WTC11 (cell line): Measurements from ENCODE around the gene SRSF9. TPM values are rescaled to one million over a fixed set of nuclear protein-coding genes. Genes with fewer than 3 reads are reported as not detected.

Experiments used
- ATAC-seq: fragments of 200-7000 bp; cut with Tn5 transposase; 2 replicates; pipeline ENCODE4 v1.10.0; 2021; ENCODE audit warnings: mild to moderate bottlenecking, moderate library complexity
- CTCF ChIA-PET: fragments of 300-600 bp; sonication (Branson Sonifier 250); formaldehyde crosslinking; loops from one replicate; lab custom pipeline; 2021; ENCODE audit warnings: antibody characterized with exemption; lab: Charles Lee
- POLR2A ChIA-PET: fragments of 350-600 bp; sonication (Branson Sonifier 250); formaldehyde crosslinking; loops from one replicate; lab custom pipeline; 2021; ENCODE audit warnings: antibody characterized with exemption; lab: Charles Lee
- DNase-seq: peaks from one replicate; pipeline ENCODE4 v3.0.0; 2021; ENCODE audit warnings: low spot score
- H3K27ac Mint-ChIP-seq: 2 replicates; pipeline ENCODE4 v1.8.0; 2021; ENCODE audit warnings: mixed read lengths
- H3K27me3 Mint-ChIP-seq: 2 replicates; pipeline ENCODE4 v1.8.0; 2021; ENCODE audit warnings: low read depth, mild to moderate bottlenecking, moderate library complexity, mixed read lengths
- H3K36me3 Mint-ChIP-seq: 2 replicates; pipeline ENCODE4 v1.8.0; 2021; ENCODE audit warnings: mixed read lengths
- H3K4me1 Mint-ChIP-seq: 2 replicates; pipeline ENCODE4 v1.8.0; 2022; ENCODE audit warnings: mixed read lengths
- H3K4me3 Mint-ChIP-seq: 2 replicates; pipeline ENCODE4 v1.8.0; 2021; ENCODE audit warnings: mild to moderate bottlenecking, moderate library complexity, mixed read lengths
- H3K9me3 Mint-ChIP-seq: 2 replicates; pipeline ENCODE4 v1.8.0; 2021; ENCODE audit warnings: mixed read lengths
- CREB1 ChIP-seq: sonication (generic); formaldehyde crosslinking; IDR thresholded peaks from 2 replicates; pipeline ENCODE4 v1.8.0; 2023; ENCODE audit warnings: mild to moderate bottlenecking, missing genetic modification reagents
- E2F5 ChIP-seq: sonication (generic); formaldehyde crosslinking; IDR thresholded peaks from 2 replicates; pipeline ENCODE4 v1.8.1; 2022; ENCODE audit warnings: mild to moderate bottlenecking, moderate library complexity, missing genetic modification reagents
- EMX1 ChIP-seq: fragments of 250-450 bp; sonication (Bioruptor Pico); IDR thresholded peaks from 2 replicates; pipeline ENCODE4 v1.8.0; 2021; ENCODE audit warnings: mild to moderate bottlenecking
- ETV6 ChIP-seq: sonication (generic); formaldehyde crosslinking; IDR thresholded peaks from 2 replicates; pipeline ENCODE4 v1.8.1; 2022; ENCODE audit warnings: mild to moderate bottlenecking, missing genetic modification reagents
- FOXK1 ChIP-seq: sonication (generic); formaldehyde crosslinking; IDR thresholded peaks from 2 replicates; pipeline ENCODE4 v1.8.0; 2022; ENCODE audit warnings: mild to moderate bottlenecking, moderate library complexity, missing genetic modification reagents
- GABPB1 ChIP-seq: sonication (generic); formaldehyde crosslinking; IDR thresholded peaks from 2 replicates; pipeline ENCODE4 v1.8.1; 2023; ENCODE audit warnings: mild to moderate bottlenecking, missing genetic modification reagents
- HMGA2 ChIP-seq: fragments of 250-450 bp; sonication (Bioruptor Pico); IDR thresholded peaks from 2 replicates; pipeline ENCODE4 v1.4.0; 2021; ENCODE audit warnings: mild to moderate bottlenecking, moderate library complexity
- MAX ChIP-seq: sonication (generic); formaldehyde crosslinking; IDR thresholded peaks from 2 replicates; pipeline ENCODE4 v1.8.0; 2022; ENCODE audit warnings: mild to moderate bottlenecking, missing genetic modification reagents
- MYBL2 ChIP-seq: sonication (generic); formaldehyde crosslinking; IDR thresholded peaks from 2 replicates; pipeline ENCODE4 v1.8.1; 2023; ENCODE audit warnings: mild to moderate bottlenecking, moderate library complexity, missing genetic modification reagents
- NFYB ChIP-seq: sonication (generic); formaldehyde crosslinking; conservative IDR thresholded peaks from 2 replicates; pipeline ENCODE4 v1.8.0; 2022; ENCODE audit warnings: low read depth, missing genetic modification reagents
- NR3C1 ChIP-seq: sonication (generic); formaldehyde crosslinking; conservative IDR thresholded peaks from 2 replicates; pipeline ENCODE4 v1.8.1; 2023; ENCODE audit warnings: low read depth, mild to moderate bottlenecking, missing genetic modification reagents
- RORB ChIP-seq: fragments of 250-450 bp; sonication (Bioruptor Pico); IDR thresholded peaks from 2 replicates; pipeline ENCODE4 v1.9.0; 2021; ENCODE audit warnings: mild to moderate bottlenecking
- TEAD4 ChIP-seq: sonication (generic); formaldehyde crosslinking; IDR thresholded peaks from 2 replicates; pipeline ENCODE4 v1.8.0; 2022; ENCODE audit warnings: mild to moderate bottlenecking, missing genetic modification reagents
- ZNF219 ChIP-seq: sonication (generic); formaldehyde crosslinking; IDR thresholded peaks from 2 replicates; pipeline ENCODE4 v1.8.0; 2023; ENCODE audit warnings: missing genetic modification reagents, mild to moderate bottlenecking, borderline replicate concordance
- ZNF263 ChIP-seq: sonication (generic); formaldehyde crosslinking; IDR thresholded peaks from 2 replicates; pipeline ENCODE4 v1.8.1; 2022; ENCODE audit warnings: low read depth, mild to moderate bottlenecking, moderate library complexity, missing genetic modification reagents
- ZNF317 ChIP-seq: sonication (generic); formaldehyde crosslinking; IDR thresholded peaks from 2 replicates; pipeline ENCODE4 v1.8.1; 2023; ENCODE audit warnings: low read depth, mild to moderate bottlenecking, moderate library complexity, missing genetic modification reagents, borderline replicate concordance
- ZNF423 ChIP-seq: fragments of 250-450 bp; sonication (Bioruptor Pico); IDR thresholded peaks from 2 replicates; pipeline ENCODE4 v2.1.2; 2022; ENCODE audit warnings: mild to moderate bottlenecking, moderate library complexity
- ZNF512 ChIP-seq: sonication (generic); formaldehyde crosslinking; IDR thresholded peaks from 2 replicates; pipeline ENCODE4 v1.8.1; 2022; ENCODE audit warnings: missing genetic modification reagents, borderline replicate concordance
- total RNA-seq: library from RNA; stranded (reverse); gene quantifications from 3 replicates; pipeline ENCODE4 v1.2.3, GENCODE V29; 2021
- TF ChIP-seq, protein P1 (sequence below): sonication (generic); formaldehyde crosslinking; IDR thresholded peaks from 2 replicates; pipeline ENCODE4 v1.8.0; 2022; ENCODE audit warnings: missing genetic modification reagents
- TF ChIP-seq, protein P2 (sequence below): sonication (generic); formaldehyde crosslinking; IDR thresholded peaks from 2 replicates; pipeline ENCODE4 v1.8.1; 2022; ENCODE audit warnings: low read depth, mild to moderate bottlenecking, moderate library complexity, missing genetic modification reagents, borderline replicate concordance
- TF ChIP-seq, protein P3 (sequence below): sonication (generic); formaldehyde crosslinking; IDR thresholded peaks from 2 replicates; pipeline ENCODE4 v1.8.0; 2023; ENCODE audit warnings: missing genetic modification reagents, mild to moderate bottlenecking, borderline replicate concordance
- TF ChIP-seq, protein P4 (sequence below): sonication (generic); formaldehyde crosslinking; conservative IDR thresholded peaks from 2 replicates; pipeline ENCODE4 v1.8.1; 2022; ENCODE audit warnings: mild to moderate bottlenecking, missing genetic modification reagents
- TF ChIP-seq, protein P5 (sequence below): sonication (generic); formaldehyde crosslinking; IDR thresholded peaks from 2 replicates; pipeline ENCODE4 v1.8.0; 2022; ENCODE audit warnings: mild to moderate bottlenecking, missing genetic modification reagents

SRSF9 gene
- total RNA-seq, 1 experiment from 2014 or later, result 286 TPM

DNA sequence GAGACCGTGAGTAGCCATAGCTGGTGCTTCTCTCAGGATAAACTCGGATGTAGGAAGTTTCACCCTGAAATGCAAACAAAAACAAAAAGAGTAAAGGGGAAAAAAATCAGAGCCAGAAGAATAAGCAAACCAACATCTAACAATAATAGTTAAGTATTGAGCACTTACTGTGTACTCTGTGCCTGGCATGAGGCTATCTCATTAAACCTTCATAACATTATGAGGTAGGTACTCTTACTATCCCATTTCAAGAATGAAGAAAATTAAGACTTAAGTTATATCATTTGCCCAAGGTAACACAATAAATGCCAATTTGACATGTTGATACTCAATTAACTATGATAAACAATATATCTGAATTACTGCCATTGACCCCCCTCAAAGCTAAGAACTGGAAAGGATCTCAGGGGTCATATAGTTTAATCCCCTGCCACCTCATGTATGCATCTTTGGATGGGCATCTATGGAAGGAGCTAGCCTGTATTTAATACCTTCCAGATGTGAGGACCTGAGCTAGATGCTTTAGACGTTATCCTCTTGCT is 7.4 kb downstream of the SRSF9 start:
- ChIA-PET POLR2A (no interaction called here), CTCF (no interaction called here)
- Mint-ChIP-seq H3K9me3 (no peaks in the 10 kb centered on the region), H3K36me3 (peaks cover 76% of the 10 kb centered on the region), H3K4me1 (peaks cover 9% of the 10 kb centered on the region), H3K4me3 (no peak overlapping the region), H3K27ac (no peak overlapping the region), H3K27me3 (no peaks in the 10 kb centered on the region)
- DNase-seq, result no peak
- ATAC-seq, result no peak
- no peak for TF ChIP-seq NR3C1
- TF ChIP-seq, protein P1, sequence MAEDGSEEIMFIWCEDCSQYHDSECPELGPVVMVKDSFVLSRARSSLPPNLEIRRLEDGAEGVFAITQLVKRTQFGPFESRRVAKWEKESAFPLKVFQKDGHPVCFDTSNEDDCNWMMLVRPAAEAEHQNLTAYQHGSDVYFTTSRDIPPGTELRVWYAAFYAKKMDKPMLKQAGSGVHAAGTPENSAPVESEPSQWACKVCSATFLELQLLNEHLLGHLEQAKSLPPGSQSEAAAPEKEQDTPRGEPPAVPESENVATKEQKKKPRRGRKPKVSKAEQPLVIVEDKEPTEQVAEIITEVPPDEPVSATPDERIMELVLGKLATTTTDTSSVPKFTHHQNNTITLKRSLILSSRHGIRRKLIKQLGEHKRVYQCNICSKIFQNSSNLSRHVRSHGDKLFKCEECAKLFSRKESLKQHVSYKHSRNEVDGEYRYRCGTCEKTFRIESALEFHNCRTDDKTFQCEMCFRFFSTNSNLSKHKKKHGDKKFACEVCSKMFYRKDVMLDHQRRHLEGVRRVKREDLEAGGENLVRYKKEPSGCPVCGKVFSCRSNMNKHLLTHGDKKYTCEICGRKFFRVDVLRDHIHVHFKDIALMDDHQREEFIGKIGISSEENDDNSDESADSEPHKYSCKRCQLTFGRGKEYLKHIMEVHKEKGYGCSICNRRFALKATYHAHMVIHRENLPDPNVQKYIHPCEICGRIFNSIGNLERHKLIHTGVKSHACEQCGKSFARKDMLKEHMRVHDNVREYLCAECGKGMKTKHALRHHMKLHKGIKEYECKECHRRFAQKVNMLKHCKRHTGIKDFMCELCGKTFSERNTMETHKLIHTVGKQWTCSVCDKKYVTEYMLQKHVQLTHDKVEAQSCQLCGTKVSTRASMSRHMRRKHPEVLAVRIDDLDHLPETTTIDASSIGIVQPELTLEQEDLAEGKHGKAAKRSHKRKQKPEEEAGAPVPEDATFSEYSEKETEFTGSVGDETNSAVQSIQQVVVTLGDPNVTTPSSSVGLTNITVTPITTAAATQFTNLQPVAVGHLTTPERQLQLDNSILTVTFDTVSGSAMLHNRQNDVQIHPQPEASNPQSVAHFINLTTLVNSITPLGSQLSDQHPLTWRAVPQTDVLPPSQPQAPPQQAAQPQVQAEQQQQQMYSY (CRISPR knock-in tag), result no peak
- TF ChIP-seq, protein P2, sequence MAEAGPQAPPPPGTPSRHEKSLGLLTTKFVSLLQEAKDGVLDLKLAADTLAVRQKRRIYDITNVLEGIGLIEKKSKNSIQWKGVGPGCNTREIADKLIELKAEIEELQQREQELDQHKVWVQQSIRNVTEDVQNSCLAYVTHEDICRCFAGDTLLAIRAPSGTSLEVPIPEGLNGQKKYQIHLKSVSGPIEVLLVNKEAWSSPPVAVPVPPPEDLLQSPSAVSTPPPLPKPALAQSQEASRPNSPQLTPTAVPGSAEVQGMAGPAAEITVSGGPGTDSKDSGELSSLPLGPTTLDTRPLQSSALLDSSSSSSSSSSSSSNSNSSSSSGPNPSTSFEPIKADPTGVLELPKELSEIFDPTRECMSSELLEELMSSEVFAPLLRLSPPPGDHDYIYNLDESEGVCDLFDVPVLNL (CRISPR knock-in tag), result no peak
- TF ChIP-seq ZNF423 (CRISPR knock-in tag), result no peak
- TF ChIP-seq ETV6 (CRISPR knock-in tag), result no peak
- no peak for TF ChIP-seq ZNF263 (CRISPR knock-in tag)
- TF ChIP-seq ZNF512 (CRISPR knock-in tag), result no peak

- POLR2A ChIA-PET, result no interaction called here
- DNase-seq, result no peak
- H3K27me3 Mint-ChIP-seq, result no peaks in the 10 kb centered on the region
- peaks cover 81% of the 10 kb centered on the region for H3K36me3 Mint-ChIP-seq
- CTCF ChIA-PET, result interaction anchor here (0.6 to 1.9 kb wide), 2 partner anchors 121 to 1302 kb away, joined by 4 to 5 read pairs; partner anchors contain the start of gene POP5
- ATAC-seq, result no peak
- no peak overlapping the region for H3K4me3 Mint-ChIP-seq
- no peaks in the 10 kb centered on the region for H3K4me1 Mint-ChIP-seq
- peak overlapping the region; percentile 33; the same call in 1 of the 2 replicates for H3K27ac Mint-ChIP-seq
- no peaks in the 10 kb centered on the region for H3K9me3 Mint-ChIP-seq
- TF ChIP-seq RORB (CRISPR knock-in tag) (no peak), ZNF263 (CRISPR knock-in tag) (no peak), GABPB1 (CRISPR knock-in tag) (no peak), MYBL2 (CRISPR knock-in tag) (no peak), CREB1 (CRISPR knock-in tag) (no peak), MAX (CRISPR knock-in tag) (no peak), HMGA2 (no peak), E2F5 (CRISPR knock-in tag) (no peak), ZNF219 (CRISPR knock-in tag) (no peak), ZNF317 (CRISPR knock-in tag) (no peak), NFYB (no peak), TEAD4 (CRISPR knock-in tag) (no peak), FOXK1 (no peak), EMX1 (no peak)
- TF ChIP-seq, protein P3, sequence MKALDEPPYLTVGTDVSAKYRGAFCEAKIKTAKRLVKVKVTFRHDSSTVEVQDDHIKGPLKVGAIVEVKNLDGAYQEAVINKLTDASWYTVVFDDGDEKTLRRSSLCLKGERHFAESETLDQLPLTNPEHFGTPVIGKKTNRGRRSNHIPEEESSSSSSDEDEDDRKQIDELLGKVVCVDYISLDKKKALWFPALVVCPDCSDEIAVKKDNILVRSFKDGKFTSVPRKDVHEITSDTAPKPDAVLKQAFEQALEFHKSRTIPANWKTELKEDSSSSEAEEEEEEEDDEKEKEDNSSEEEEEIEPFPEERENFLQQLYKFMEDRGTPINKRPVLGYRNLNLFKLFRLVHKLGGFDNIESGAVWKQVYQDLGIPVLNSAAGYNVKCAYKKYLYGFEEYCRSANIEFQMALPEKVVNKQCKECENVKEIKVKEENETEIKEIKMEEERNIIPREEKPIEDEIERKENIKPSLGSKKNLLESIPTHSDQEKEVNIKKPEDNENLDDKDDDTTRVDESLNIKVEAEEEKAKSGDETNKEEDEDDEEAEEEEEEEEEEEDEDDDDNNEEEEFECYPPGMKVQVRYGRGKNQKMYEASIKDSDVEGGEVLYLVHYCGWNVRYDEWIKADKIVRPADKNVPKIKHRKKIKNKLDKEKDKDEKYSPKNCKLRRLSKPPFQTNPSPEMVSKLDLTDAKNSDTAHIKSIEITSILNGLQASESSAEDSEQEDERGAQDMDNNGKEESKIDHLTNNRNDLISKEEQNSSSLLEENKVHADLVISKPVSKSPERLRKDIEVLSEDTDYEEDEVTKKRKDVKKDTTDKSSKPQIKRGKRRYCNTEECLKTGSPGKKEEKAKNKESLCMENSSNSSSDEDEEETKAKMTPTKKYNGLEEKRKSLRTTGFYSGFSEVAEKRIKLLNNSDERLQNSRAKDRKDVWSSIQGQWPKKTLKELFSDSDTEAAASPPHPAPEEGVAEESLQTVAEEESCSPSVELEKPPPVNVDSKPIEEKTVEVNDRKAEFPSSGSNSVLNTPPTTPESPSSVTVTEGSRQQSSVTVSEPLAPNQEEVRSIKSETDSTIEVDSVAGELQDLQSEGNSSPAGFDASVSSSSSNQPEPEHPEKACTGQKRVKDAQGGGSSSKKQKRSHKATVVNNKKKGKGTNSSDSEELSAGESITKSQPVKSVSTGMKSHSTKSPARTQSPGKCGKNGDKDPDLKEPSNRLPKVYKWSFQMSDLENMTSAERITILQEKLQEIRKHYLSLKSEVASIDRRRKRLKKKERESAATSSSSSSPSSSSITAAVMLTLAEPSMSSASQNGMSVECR (CRISPR knock-in tag), result no peak
- TF ChIP-seq, protein P4, sequence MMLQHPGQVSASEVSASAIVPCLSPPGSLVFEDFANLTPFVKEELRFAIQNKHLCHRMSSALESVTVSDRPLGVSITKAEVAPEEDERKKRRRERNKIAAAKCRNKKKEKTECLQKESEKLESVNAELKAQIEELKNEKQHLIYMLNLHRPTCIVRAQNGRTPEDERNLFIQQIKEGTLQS (CRISPR knock-in tag), result no peak
- TF ChIP-seq, protein P5, sequence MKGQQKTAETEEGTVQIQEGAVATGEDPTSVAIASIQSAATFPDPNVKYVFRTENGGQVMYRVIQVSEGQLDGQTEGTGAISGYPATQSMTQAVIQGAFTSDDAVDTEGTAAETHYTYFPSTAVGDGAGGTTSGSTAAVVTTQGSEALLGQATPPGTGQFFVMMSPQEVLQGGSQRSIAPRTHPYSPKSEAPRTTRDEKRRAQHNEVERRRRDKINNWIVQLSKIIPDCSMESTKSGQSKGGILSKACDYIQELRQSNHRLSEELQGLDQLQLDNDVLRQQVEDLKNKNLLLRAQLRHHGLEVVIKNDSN, result no peak
Measured at GRCh38 chr12:120460157-120460556, 9.4 kb downstream of the SRSF9 start.
